ENCODE data around the gene ADCYAP1.

DNA sequence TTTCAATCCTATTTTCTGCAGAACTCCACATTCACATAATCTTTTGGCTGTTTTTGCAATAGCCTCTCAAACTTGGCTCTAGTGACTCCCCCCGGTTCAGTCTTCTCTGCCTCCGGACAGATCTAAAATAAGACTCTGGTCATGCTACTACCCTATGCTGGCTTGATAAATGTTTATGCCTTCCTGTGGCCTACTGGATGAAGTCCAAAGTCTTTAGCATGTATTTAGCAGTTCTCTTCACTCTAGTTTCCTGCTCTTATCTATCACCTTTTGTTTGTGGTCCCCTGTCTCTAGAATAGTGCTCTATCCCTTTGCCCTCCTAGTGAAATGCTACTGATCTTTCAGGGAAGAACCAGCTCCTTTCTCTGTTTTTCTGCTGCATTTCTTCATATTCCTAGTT is 14.4 kb downstream of the ADCYAP1 start:
- TF ChIP-seq, protein P1, sequence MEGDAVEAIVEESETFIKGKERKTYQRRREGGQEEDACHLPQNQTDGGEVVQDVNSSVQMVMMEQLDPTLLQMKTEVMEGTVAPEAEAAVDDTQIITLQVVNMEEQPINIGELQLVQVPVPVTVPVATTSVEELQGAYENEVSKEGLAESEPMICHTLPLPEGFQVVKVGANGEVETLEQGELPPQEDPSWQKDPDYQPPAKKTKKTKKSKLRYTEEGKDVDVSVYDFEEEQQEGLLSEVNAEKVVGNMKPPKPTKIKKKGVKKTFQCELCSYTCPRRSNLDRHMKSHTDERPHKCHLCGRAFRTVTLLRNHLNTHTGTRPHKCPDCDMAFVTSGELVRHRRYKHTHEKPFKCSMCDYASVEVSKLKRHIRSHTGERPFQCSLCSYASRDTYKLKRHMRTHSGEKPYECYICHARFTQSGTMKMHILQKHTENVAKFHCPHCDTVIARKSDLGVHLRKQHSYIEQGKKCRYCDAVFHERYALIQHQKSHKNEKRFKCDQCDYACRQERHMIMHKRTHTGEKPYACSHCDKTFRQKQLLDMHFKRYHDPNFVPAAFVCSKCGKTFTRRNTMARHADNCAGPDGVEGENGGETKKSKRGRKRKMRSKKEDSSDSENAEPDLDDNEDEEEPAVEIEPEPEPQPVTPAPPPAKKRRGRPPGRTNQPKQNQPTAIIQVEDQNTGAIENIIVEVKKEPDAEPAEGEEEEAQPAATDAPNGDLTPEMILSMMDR (tag by site-specific recombination; IDR thresholded peaks at IDR 0.05), result no peak
- TF ChIP-seq, protein P2, sequence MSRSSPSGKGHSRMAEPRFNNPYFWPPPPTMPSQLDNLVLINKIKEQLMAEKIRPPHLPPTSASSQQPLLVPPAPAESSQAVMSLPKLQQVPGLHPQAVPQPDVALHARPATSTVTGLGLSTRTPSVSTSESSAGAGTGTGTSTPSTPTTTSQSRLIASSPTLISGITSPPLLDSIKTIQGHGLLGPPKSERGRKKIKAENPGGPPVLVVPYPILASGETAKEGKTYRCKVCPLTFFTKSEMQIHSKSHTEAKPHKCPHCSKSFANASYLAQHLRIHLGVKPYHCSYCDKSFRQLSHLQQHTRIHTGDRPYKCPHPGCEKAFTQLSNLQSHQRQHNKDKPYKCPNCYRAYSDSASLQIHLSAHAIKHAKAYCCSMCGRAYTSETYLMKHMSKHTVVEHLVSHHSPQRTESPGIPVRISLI (tag by site-specific recombination; IDR thresholded peaks at IDR 0.05), result no peak
